Testis (tissue), 2 donors: ENCODE results near the gene GPR179.

Experiments
- CTCF ChIP-seq, 3 experiments: fragments of 450-650 bp in 2 of 3; fragments of 200-600 bp in 1 of 3; sonication (generic) in 1 of 3; IDR thresholded peaks; one replicate each; pipeline ENCODE4 v1.5.1; 2016 to 2019; ENCODE audit warnings: antibody characterized with exemption in 3 of 3, mild to moderate bottlenecking in 2 of 3, moderate library complexity in 1 of 3
- POLR2A ChIP-seq: fragments of 450-650 bp; IDR thresholded peaks from one replicate; pipeline ENCODE4 v1.6.1; 2017; ENCODE audit warnings: antibody characterized with exemption, mild to moderate bottlenecking, moderate library complexity

GRCh38 chr17:38358586-38359513 lies 15.1 kb upstream of the GPR179 start:
- TF ChIP-seq CTCF (IDR thresholded peaks at IDR 0.05): no peak
- TF ChIP-seq POLR2A: no peak
